Measurements from ENCODE around the gene MTHFD2L. TPM values are rescaled to one million over a fixed set of nuclear protein-coding genes. Genes with fewer than 3 reads are reported as not detected.

MTHFD2L gene
- total and polyA plus RNA-seq, 7 donors: 6.8 to 27.1 (median 16.2) TPM

DNA sequence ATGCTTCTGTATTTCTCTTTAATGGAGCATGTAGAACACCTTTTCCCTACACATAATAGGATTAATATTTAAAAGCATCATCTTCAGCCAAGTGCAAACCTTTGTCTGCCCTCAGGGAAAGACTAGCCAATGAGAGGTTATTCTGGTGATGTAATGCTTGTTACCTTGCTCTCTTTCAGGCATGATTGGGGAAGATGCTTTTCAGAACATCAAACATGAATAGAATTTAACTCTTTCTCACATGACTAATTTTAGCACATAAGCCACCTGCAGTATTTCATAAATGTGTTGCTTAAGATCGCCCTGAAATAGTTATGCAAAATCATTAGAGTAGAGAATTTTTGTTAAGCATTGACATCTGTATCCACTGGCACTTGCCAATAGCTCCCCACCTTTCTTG, 139.6 kb downstream of the MTHFD2L start:
- Histone ChIP-seq H3K9me3 (no peaks in the 10 kb centered on the region), H3K36me3 (no peaks in the 10 kb centered on the region), H3K27ac (no peak overlapping the region), H3K27me3 (no peaks in the 10 kb centered on the region), H3K4me3 (no peak overlapping the region), H3K4me1 (no peaks in the 10 kb centered on the region)
- intact Hi-C loops (cut with DNase I): no loop called here
- 90 to 91% methylated on average over 1 of the region's 1 CpG for WGBS, 2 donors
- no peak for DNase-seq
- TF ChIP-seq, protein P1, sequence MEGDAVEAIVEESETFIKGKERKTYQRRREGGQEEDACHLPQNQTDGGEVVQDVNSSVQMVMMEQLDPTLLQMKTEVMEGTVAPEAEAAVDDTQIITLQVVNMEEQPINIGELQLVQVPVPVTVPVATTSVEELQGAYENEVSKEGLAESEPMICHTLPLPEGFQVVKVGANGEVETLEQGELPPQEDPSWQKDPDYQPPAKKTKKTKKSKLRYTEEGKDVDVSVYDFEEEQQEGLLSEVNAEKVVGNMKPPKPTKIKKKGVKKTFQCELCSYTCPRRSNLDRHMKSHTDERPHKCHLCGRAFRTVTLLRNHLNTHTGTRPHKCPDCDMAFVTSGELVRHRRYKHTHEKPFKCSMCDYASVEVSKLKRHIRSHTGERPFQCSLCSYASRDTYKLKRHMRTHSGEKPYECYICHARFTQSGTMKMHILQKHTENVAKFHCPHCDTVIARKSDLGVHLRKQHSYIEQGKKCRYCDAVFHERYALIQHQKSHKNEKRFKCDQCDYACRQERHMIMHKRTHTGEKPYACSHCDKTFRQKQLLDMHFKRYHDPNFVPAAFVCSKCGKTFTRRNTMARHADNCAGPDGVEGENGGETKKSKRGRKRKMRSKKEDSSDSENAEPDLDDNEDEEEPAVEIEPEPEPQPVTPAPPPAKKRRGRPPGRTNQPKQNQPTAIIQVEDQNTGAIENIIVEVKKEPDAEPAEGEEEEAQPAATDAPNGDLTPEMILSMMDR (IDR thresholded peaks at IDR 0.05): no peak
- TF ChIP-seq POLR2A (IDR thresholded peaks at IDR 0.05): no peak
- TF ChIP-seq EP300 (IDR thresholded peaks at IDR 0.05): no peak
- no peak for TF ChIP-seq POLR2AphosphoS5 (IDR thresholded peaks at IDR 0.05)

DNA sequence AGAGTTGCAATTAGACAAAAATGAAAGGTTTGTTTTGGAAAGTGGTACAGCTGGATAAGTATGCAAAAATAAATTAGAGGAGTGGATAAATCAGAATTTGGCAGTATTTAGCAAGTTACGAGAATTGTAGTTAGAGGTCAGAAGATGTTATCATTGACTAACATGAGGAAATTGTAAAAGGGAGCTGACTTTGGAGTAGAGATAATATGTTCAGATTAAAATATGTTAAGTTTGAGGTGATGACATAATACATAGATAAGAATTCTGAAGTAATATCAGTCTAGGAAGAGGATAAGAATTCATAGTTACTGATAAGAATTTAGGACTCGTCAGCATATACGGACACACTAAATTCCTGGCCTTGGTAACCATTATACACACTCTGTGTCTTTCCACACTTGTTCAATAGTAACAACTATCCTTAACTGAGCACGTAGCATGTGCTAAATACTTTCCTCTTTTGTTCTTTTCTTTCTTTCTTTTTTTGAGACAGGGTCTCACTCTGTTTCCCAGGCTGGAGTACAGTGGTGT, 146.2 kb downstream of the MTHFD2L start:
- H3K36me3 ChIP-seq: no peaks in the 10 kb centered on the region
- H3K27me3 ChIP-seq: no peaks in the 10 kb centered on the region
- 87 to 92% methylated on average over 4 of the region's 4 CpGs for WGBS, 2 donors
- TF ChIP-seq EP300 (IDR thresholded peaks at IDR 0.05) (no peak), POLR2A (IDR thresholded peaks at IDR 0.05) (no peak), POLR2AphosphoS5 (IDR thresholded peaks at IDR 0.05) (no peak)
- TF ChIP-seq, protein P1 (IDR thresholded peaks at IDR 0.05): no peak
- H3K27ac ChIP-seq: no peak overlapping the region
- no peak overlapping the region for H3K4me3 ChIP-seq
- intact Hi-C loops (cut with DNase I): no loop called here
- H3K9me3 ChIP-seq: no peaks in the 10 kb centered on the region
- no peaks in the 10 kb centered on the region for H3K4me1 ChIP-seq
- no peak for DNase-seq

DNA sequence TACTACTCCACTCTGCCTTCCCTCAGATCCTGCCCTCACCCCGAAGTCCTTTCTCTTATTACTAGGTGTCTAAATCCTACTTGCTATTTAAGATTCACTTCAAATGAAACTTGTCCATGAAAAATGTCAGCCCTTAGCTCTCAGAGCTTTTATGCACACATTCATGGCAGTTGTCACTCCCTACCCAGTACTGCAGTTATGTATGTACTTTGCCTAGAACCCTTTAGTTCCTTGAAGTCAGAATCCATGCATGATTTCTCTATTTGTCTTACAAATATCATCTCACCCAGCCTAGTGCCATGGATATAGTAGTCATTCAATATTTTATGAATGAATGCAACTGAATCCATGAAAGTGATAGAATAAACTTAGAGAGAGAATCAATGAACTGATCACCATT, 147.1 kb downstream of the MTHFD2L start:
- TF ChIP-seq EP300 (IDR thresholded peaks at IDR 0.05) (no peak), POLR2A (IDR thresholded peaks at IDR 0.05) (no peak), POLR2AphosphoS5 (IDR thresholded peaks at IDR 0.05) (no peak)
- TF ChIP-seq, protein P1 (IDR thresholded peaks at IDR 0.05): no peak
- no peaks in the 10 kb centered on the region for H3K4me1 ChIP-seq
- intact Hi-C loops (cut with DNase I): no loop called here
- H3K4me3 ChIP-seq: no peak overlapping the region
- H3K36me3 ChIP-seq: no peaks in the 10 kb centered on the region
- DNase-seq: no peak
- no peaks in the 10 kb centered on the region for H3K9me3 ChIP-seq
- H3K27me3 ChIP-seq: no peaks in the 10 kb centered on the region
- WGBS, 2 donors: 96% methylated on average over 1 of the region's 1 CpG
- no peak overlapping the region for H3K27ac ChIP-seq

DNA sequence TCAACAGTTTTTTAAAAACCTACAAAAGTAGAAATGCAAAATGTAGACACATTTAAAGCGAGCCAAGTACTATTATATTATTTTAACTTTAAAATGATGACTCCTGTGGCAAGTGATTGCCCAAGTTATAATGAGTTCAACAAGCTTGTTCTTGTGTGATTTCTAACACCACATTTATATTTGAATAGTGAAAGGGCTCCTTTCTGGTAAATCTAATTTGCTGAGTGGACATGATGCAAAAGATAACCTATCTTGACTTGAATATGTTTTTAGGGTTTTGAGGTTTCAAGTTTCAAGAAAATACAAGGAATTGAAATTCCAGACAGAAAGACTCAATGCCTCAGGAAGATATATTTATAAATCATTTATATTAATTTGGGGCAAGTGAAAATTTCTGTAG, 149.3 kb downstream of the MTHFD2L start:
- no peak overlapping the region for H3K4me3 ChIP-seq

More for the DNA sequence above, 149.3 kb downstream of the MTHFD2L start:
- H3K4me1 ChIP-seq: no peaks in the 10 kb centered on the region
- no peak for DNase-seq
- H3K36me3 ChIP-seq: no peaks in the 10 kb centered on the region
- 93% methylated on average over 1 of the region's 1 CpG for WGBS, 2 donors
- no peak for TF ChIP-seq POLR2A (IDR thresholded peaks at IDR 0.05)
- no peak for TF ChIP-seq POLR2AphosphoS5 (IDR thresholded peaks at IDR 0.05)
- no peak for TF ChIP-seq EP300 (IDR thresholded peaks at IDR 0.05)
- TF ChIP-seq, protein P1 (IDR thresholded peaks at IDR 0.05): no peak
- no peaks in the 10 kb centered on the region for H3K27me3 ChIP-seq
- no peak overlapping the region for H3K27ac ChIP-seq
- intact Hi-C loops (cut with DNase I): no loop called here
- H3K9me3 ChIP-seq: no peaks in the 10 kb centered on the region
